Fibroblast of the conjunctiva (primary cell): ENCODE data around the gene TMEM132C.

ENCODE experiments used
- DNase-seq: peaks from one replicate; pipeline ENCODE4 v3.0.0-alpha.2; 2010; ENCODE audit warnings: low read depth

Gene TMEM132C

DNA sequence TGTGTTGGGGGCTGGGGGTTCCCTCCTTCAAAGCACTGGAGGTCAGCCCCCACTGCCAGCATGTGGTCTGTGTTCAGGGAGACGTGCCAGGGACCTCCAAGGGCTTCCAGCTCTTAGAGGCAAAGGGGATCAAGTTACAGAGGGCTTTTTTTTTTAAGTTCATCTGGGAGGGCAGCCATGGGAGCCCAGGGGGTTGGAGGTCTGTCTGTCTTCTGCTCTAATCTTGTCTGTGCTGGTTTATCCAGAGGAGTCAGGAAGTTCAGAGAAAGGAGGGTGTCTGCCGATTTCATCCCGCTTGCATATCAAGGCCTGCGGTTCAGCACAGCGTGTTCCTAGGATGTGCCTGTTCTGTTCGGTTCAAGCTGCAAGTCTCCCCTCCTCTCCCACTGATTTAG is 72.2 kb downstream of the TMEM132C start:
- DNase-seq = no peak

DNA sequence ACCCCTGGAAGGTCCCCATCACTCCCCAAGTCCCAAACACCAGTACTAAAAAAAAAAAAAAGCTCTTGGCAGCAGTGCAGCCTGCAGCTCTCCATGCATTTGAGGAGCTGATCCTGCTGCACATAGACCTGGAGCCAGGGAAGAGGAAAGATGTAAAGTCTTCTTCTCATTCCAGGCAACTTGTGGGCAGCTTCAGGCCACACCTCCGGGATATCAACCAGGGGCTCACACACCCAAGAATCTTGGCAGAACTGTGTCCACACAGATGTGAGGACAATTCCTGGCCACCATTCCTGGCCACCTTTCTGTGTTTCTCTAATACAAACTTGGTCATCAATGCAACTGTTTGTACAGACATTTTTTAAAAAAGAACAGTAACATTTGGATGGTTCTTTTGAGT is 72.7 kb downstream of the TMEM132C start:
- DNase-seq = no peak

- no peak for DNase-seq
Observed at GRCh38 chr12:128353301-128353700, 86.3 kb downstream of the TMEM132C start.

GRCh38 chr12:128356547-128356946 is 89.6 kb downstream of the TMEM132C start:
- no peak for DNase-seq

DNA sequence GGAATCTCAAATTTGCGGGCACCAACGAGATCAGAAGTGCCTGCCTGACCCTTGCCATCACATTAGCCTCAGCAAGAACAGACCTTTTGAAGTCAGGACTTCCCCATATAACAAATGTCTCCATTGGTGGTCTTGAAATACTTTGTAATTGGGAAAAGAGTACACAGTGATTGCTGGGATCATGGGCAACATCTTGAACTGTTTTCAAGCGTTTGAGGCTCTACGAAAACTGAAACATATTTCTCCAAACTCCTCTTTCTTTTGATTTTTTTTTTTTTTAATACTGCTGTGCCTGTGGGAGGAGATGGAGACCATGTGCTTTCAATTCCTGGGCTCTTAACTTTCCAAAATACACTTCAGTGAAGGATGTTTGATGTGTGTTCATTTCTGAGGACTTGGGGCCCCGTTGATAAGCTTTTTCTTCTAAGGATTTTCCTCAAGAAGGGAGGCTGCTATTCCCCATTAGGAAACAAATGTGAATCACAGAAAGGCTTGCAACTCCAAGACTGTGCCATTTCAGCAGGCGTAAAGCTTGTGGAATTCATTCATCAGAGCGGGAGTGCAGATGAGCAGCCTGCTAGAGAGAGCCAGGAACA is 94.5 kb downstream of the TMEM132C start:
- no peak for DNase-seq

- no peak for DNase-seq
Observed at GRCh38 chr12:128365032-128365431, 98.1 kb downstream of the TMEM132C start.

DNA sequence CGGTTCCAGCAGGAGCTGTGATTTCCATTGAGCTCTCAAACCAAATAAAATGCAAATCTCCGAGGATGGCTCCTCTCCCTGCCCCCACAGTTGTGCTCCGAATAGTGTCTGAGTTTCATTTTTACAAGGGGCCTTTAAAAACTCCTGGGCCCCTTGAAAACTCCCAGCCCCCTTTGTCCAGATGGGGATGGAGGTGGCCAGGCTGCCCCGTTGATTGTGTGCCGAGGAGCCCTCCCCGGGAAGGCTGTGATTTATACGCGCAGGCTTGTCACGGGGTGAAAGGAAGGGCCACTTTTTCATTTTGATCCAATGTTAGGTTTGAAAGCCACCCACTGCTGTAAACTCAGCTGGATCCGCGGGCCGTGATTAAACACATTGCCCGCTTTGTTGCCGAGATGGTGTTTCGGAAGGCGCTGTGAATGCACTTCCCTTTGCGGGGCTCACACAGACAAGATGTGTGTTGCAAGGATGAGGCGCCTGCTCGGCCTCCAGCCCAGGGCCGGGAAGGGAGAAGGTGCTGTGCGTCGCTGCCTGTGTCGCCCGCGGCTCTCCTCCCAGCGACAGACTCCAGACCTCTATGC is 98.8 kb downstream of the TMEM132C start:
- no peak for DNase-seq

DNA sequence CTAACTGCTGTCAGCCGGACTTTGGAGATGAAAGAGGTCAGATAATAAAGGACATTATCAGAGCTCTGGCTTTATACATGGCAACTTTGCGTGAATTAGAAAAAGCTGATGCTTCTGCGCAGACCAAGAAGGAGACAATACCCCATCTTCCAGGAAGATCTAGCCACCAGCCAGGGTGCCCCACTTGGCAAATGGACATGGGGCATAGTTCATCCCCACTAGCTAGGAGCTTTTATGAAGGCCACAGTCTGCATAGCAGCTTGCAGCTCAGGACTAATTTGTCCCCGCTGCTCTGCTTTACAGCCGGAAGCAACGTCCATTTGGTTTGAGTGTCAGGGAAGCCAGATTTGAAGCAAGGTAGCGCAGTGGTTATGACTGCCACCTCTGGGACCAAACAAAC is 101.0 kb downstream of the TMEM132C start:
- no peak for DNase-seq

DNA sequence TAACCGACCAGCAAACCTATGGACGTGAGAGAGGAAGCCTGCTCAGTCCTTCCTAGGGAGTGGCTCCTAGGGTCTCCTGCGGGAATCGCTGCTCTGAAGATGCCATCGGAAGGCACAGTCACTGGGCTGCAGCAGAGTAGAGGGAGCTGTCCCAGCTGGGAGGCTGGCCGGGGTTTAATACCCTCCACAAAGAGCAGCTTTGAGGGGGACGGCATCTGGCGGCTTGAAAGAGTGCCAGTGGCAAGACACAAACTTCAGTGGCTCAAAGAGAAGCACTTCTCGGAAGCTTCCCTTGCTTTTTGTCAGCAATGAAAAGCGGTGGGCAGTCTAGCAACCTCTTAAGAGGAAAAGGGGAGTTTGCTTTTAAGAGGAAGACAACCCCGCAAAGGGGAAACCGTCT is 114.6 kb downstream of the TMEM132C start:
- no peak for DNase-seq

DNA sequence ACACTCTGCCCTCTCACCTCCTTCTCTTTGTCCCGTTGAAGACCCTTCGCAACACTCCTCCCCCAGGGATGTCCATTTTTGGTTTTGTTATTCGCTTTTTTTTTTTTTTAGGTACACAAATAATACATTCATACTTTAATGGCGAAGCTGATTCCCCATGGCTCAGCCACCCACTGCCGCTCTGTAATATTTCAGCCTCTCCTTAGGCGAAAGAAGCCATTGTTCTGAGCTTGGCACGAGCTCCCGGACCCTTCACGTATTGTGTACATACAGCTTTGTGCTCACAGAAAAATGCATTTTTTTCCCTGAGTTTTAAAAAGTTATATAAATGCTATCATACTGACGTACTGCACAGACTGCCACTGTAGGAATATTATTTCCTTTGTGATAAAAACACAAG is 115.0 kb downstream of the TMEM132C start:
- DNase-seq = no peak

GRCh38 chr12:128382946-128383345 is 116.0 kb downstream of the TMEM132C start:
- DNase-seq = no peak

DNA sequence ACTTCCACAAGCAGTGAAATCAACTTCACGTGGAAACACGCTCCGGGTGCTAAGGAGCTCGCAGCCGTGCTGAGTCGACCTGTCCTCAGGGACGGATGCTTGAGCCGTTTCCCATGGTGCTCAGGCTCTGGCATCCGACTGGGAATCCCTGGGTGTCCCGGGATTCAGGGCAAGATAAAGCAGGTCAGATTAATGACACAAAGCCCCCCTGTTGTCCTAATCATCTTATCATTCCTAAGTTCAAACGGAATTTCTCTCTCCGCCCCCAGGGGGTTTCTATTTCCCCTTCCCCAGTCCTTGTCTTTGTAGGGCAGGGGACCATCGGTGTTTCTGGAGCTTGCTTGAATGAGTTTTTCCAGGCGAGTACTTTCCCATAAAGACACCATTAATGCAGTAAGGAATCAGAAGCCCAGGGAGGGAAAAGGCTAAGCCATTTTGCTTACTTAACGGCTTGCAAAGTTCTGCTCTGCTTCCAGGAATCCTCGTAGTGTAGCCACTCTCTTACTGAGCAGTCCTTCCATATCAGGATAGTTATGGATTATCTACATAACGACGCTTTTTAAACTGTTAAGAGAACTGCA is 116.5 kb downstream of the TMEM132C start:
- DNase-seq = no peak

DNA sequence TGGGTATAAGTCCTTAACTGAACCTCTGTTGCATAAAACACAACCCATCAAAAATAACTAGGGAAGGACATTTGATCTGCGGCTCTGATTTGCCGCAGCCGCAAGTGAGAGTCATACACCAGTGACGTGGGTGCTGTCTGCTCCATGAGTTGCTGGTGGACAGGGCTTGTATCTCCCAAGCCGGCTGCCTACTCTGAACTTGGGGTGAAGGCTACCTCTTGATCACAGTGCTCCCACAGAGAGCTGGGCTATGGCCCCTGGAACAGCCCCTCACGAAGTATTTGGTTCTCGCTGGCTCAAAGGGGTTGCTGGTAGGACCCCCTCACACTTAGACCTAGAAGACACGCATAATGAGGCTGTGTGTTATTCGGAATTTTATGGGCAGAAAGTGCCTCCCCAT is 118.8 kb downstream of the TMEM132C start:
- DNase-seq = no peak

GRCh38 chr12:128387811-128388422 is 120.9 kb downstream of the TMEM132C start:
- no peak for DNase-seq

GRCh38 chr12:128388461-128389000 is 121.6 kb downstream of the TMEM132C start:
- no peak for DNase-seq

DNA sequence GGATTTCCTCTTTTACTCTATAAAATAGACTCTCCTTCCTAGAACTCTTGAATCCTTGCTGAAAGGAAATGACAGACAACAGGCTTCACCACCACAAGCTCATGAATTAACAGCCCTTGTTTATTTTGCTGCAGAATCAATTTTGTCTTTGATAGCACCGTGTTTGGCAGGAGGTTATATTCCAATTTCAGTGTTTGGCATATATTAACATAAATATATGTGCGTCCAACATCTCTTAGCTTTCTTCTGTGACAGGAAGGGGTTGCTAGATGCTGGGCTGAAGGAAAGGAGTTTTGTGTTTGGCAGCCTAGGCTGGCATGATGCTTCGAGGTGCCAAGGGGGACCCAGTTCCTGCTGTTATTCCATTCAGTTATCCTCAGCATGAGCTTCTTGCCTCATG is 126.4 kb downstream of the TMEM132C start:
- no peak for DNase-seq

GRCh38 chr12:128394137-128394536 is 127.2 kb downstream of the TMEM132C start:
- no peak for DNase-seq

GRCh38 chr12:128399253-128399652 is 132.3 kb downstream of the TMEM132C start:
- no peak for DNase-seq

DNA sequence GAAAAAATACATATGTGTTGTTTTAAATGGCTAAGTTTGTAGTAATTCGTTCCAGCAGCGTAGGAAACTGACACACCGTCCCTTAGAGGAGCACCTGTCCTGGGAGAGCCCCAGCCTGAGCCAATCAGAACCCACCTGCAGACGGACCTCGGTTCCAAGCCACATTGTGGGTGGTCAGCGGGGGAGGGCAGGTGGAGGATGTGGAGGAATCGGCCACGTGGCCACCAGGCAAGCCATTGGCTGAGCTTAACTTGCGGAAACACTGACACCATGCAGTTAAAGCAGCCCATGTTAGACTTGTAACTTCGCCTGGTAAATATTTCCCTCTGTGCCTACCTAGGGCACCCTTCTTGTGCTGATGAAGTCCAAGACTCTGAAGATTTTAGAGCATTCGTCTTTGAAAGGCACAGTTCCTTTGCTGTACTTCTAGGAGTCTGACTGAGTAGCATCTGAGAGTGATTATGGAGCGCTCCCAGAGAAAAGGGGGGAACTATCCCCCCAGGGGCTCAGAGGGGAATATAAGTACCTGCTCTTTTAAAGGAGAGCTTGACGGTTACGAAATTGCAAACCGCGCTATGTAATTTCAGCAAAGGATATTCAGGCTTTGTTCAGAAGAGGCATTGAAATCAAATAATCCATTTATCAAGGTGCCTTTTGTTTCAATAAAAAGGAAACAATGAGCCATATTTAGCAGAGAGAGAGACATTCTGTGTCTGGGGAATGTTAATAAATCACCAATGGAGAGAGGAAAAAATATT is 135.7 kb downstream of the TMEM132C start:
- no peak for DNase-seq

DNA sequence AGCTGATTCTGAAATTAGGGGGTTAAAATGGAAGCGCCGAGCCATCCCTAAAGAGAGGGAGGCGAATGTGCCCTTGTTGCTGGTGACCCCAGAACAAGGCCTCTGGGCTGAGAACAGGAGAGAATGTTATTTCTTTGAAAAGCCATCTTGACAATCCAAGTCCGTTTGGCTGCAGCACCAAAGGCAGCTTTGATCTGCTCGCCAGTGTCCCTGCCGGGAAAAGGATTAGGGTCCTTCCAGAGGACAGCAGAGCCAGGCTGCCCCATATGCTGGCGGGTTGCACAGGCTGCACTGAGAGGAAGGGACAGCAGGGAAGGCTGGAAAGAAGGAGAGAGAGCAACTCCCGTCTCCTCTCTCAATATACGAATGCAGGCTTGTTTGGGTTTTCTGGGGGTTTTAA is 141.7 kb downstream of the TMEM132C start:
- no peak for DNase-seq

- DNase-seq = no peak
Observed at GRCh38 chr12:128415036-128415560, 148.1 kb downstream of the TMEM132C start.

GRCh38 chr12:128418944-128419343 is 152.0 kb downstream of the TMEM132C start:
- DNase-seq = no peak
